ENCODE measurements around the gene BRCC3. TPM values are rescaled to one million over a fixed set of nuclear protein-coding genes. Genes with fewer than 3 reads are reported as not detected.

Gene BRCC3
- total and polyA plus RNA-seq, 12 donors, result 4.9 to 20.3 (median 15.8) TPM

DNA sequence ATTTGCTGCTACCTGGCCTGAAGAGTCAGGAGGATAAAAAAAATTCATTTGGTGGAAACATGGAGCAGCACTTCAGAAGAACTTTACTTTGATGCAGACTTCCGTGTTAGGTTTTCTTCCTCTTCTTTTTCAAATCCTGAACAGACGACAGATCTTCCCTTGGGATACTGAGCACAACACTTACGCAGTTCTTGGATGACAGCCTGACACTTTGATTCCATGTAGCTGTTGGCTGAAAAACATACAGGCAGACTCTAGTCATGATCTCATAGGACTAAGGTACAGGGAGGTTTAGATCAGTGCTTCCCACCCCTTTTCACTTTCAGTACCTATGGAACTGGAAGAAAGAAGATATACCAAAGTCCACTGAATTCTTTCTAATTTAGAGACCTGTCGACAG is 9.5 kb upstream of the BRCC3 start:
- no peak for TF ChIP-seq CTCF (IDR thresholded peaks at IDR 0.05)
- DNase-seq, result peak in 1 of 2 donors; percentile 12
- 46 to 49% methylated on average over 4 of the region's 4 CpGs for WGBS, 2 donors
- H3K36me3 ChIP-seq, result peaks cover 0 to 36% (median 0%) of the 10 kb centered on the region in 9 donors
- no peaks in the 10 kb centered on the region for H3K27me3 ChIP-seq
- no peaks in the 10 kb centered on the region for H3K9me3 ChIP-seq
- peak in 2 of 8 donors; percentile 41 to 46 for ATAC-seq
- H3K27ac ChIP-seq, result no peak overlapping the region
- intact Hi-C loops (cut with DNase I), result no loop called here
- H3K4me3 ChIP-seq, result no peak overlapping the region
- H3K4me1 ChIP-seq, result peaks cover 0 to 11% (median 5%) of the 10 kb centered on the region in 9 donors

- Histone ChIP-seq H3K27me3 (no peaks in the 10 kb centered on the region), H3K4me3 (no peak overlapping the region), H3K27ac (no peak overlapping the region), H3K9me3 (no peaks in the 10 kb centered on the region), H3K36me3 (peaks cover 0 to 29% (median 0%) of the 10 kb centered on the region in 9 donors), H3K4me1 (peaks cover 0 to 26% (median 8%) of the 10 kb centered on the region in 9 donors)
- DNase-seq (no peak), ATAC-seq (no peak)
- intact Hi-C loops (cut with DNase I), result no loop called here
- WGBS, 2 donors, result 90 to 91% methylated on average over 8 of the region's 8 CpGs
- no peak for TF ChIP-seq CTCF (IDR thresholded peaks at IDR 0.05)
Measured at GRCh38 chrX:155065035-155065734, 6.1 kb upstream of the BRCC3 start.

GRCh38 chrX:155068165-155068564 is 3.1 kb upstream of the BRCC3 start:
- TF ChIP-seq CTCF (IDR thresholded peaks at IDR 0.05), result no peak
- Histone ChIP-seq H3K36me3 (peaks cover 0 to 10% (median 0%) of the 10 kb centered on the region in 9 donors), H3K4me3 (no peak overlapping the region), H3K9me3 (no peaks in the 10 kb centered on the region), H3K4me1 (peaks cover 0 to 35% (median 13%) of the 10 kb centered on the region in 9 donors), H3K27ac (no peak overlapping the region), H3K27me3 (no peaks in the 10 kb centered on the region)
- DNase-seq (no peak), ATAC-seq (no peak)
- intact Hi-C loops (cut with DNase I), result no loop called here
- 42 to 76% methylated on average over 1 of the region's 1 CpG for WGBS, 2 donors

DNA sequence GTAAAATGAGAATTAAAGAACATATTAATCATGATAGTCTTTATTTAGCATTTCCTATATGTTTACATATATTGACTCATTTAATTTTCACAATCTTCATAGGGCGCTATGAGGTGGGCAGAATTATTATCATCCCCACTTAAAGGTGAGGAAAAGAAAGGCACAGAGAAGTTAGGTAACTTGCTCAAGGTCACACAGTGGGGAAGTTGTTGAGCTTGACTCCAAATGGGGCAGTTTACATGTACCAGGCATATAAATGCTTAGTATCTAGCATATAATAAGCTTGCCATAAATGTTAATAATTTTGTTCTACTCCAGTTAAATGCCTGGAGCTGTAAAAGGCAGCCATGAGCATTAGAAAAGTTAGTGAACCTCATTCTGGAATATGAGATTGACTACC is 1.9 kb upstream of the BRCC3 start:
- Histone ChIP-seq H3K36me3 (peaks cover 0 to 14% (median 0%) of the 10 kb centered on the region in 9 donors), H3K27me3 (no peaks in the 10 kb centered on the region), H3K9me3 (no peaks in the 10 kb centered on the region), H3K4me1 (peaks cover 0 to 35% (median 13%) of the 10 kb centered on the region in 9 donors), H3K27ac (peak overlapping the region in 2 of 10 donors; percentile 91 to 93), H3K4me3 (peak overlapping the region in 8 of 10 donors; percentile 47 to 78 (median 70))
- intact Hi-C loops (cut with DNase I), result no loop called here
- TF ChIP-seq CTCF (IDR thresholded peaks at IDR 0.05), result no peak
- DNase-seq, result no peak
- 93 to 100% methylated on average over 1 of the region's 1 CpG for WGBS, 2 donors
- ATAC-seq, result no peak
